ENCODE data around the gene PFKL.

GRCh38 chr21:44368711-44369446 is 69.0 kb downstream of the PFKL start:
- no peak for TF ChIP-seq REST (IDR thresholded peaks at IDR 0.05)
- no peak for TF ChIP-seq E2F6 (IDR thresholded peaks at IDR 0.05; ENCODE audit: borderline replicate concordance, low read depth)
- no peak for TF ChIP-seq FOXS1 (CRISPR knock-in tag; IDR thresholded peaks at IDR 0.05)
- TF ChIP-seq CTCF (IDR thresholded peaks at IDR 0.05): no peak
- no peak for TF ChIP-seq POLR2A (IDR thresholded peaks at IDR 0.05; ENCODE audit: low read length)
